Measurements from ENCODE around the gene SCUBE2.
A peak's percentile ranks its signal among the peaks of the same experiment; 100 is the strongest.
"Not testable (repeated sequence)": the region's sequence is repeated elsewhere in the genome, so short reads cannot be mapped to it uniquely, and the experiment has no call there.

SCUBE2 gene

DNA sequence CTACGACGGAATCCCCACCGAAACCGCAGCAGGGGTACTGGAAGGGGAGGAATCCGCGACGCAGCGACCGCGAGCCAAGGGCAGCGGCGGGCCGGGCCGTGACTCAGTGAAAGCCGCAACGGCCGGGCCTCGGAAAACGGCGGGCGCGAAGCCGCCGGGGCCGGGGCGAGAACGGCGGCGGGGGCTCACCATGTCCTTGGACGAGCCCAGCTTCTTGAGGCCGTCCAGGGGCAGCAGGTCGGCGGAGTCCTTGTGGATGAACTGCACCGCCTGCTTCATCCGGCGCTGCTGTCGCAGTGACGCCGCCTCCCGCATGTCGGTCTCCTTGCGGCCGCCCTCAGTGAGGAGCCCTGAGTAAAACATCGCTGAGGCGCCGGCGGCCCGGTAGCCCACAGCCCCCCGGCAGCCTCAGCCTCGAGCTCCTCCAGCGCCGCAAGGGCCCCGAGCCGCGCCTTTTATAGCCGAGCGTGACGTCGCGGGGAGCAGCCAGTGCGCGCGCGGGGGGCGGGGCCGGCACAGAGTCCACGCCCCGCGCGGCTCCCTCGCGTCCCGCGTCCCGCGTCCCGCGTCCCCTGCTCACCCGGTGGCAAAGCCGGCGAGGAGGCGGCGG lies 87.7 kb downstream of the SCUBE2 start, which contains the start of gene NRIP3:
NRIP3 (minus strand) TSS at position 429 of the 610 bp plus-strand sequence; CDS start at position 363, 66 bp downstream.
- peak; percentile 26 for DNase-seq

DNA sequence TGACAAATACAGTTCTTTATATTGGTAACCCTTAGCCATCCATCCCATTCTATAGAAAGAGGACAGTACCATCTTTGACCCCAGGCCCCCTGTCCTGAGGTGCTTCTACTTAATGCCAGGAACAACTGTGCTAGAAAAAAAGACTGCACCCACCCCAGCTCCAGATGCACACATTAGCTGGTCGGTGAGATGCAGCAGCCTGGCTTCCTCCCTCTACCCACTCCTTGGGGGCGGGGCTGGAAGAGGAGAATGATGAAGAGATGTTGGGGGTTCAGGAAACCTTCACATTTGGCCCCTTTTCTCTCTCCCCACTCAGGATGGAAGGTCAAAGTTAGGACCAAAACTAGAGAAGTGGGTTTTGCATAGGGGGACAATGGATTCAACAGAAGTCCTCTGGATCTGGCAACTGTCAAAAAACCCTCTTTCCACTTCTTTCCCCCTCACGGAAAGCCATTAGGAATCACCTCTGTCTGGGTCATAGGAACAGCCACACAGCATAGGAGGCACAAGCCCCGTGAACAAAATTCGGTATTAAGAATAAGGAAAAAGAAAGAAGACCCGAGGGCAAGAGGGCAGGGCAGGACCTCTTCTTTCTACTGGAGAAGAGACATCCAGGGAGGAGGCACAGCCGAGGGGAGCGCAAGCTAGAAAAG lies 88.4 kb downstream of the SCUBE2 start:
- no peak for DNase-seq

DNA sequence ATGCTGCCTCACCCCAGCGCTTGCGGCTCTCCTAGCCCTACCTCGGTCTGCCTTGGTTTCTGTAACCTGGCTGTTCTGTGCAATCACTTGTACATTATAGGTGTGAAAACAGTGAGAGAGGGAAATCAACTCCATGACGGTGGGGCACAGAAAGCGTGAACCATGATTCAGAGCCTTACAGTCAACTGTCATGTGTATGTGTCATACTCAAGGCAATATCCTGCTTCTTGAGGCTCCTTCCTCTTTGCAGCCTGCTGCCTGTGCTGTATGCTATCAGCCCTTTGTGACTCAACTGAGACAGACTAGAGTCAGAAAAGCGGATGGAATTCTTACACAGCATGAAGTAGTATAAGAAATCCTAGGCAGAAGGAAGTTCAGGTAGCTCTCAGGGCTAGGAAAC lies 89.7 kb downstream of the SCUBE2 start:
- no peak for DNase-seq

DNA sequence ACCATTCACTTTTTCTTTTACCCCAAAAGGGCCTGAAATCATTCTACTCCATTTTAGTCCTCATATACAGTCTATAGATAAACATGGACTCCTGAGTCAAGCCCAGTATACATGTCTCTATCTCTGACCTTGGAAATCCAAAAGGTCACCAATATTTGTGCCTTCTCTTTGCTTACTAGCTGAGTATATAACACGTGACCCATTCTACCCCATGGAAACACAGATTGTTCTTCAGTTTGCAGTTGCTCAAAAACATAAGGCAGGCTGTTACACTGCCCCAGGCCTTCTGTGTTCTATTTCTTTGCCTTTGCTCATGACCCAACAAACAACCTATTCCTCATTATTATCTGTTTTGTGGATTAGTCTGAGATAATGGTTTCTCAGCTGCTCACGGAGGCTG lies 93.4 kb downstream of the SCUBE2 start:
- DNase-seq: no peak

DNA sequence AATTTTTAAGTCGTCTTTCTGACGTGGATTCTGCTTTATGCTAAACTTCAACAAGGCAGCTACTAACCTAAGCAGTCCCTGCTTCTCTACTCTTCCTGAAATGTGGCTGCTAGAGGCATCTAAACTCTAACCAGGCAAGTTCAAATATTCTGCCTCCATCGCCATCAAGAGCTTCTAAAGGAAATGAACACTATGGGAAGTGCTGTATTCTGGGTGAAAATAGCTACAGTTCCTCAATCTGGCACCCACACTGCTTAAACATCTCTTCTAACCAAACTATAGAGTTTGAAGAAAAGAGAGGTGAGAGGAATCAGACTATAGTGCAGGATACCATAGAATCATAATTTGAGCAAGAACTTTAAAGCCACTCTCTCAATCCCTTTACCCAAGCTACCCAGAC lies 93.9 kb downstream of the SCUBE2 start:
- no peak for DNase-seq

DNA sequence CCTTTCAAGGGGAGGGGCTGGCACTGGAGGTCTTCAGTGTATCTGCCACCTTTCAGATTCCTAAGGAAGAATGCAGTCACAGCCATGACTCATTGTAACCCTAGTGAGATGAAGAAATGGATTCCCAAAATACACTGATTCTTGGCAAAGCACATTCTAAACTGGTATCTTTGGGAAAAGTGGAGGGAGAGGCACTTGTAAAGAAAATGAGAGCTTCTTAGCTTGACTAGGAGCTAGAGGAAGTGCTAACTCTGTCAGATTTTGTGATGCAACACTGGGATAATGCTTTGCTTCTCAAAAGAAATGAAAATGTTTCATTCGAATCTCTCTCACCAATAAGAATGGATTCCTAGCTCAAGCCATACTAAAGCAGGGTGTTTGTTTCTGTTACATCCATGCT lies 101.9 kb downstream of the SCUBE2 start:
- DNase-seq: no peak

DNA sequence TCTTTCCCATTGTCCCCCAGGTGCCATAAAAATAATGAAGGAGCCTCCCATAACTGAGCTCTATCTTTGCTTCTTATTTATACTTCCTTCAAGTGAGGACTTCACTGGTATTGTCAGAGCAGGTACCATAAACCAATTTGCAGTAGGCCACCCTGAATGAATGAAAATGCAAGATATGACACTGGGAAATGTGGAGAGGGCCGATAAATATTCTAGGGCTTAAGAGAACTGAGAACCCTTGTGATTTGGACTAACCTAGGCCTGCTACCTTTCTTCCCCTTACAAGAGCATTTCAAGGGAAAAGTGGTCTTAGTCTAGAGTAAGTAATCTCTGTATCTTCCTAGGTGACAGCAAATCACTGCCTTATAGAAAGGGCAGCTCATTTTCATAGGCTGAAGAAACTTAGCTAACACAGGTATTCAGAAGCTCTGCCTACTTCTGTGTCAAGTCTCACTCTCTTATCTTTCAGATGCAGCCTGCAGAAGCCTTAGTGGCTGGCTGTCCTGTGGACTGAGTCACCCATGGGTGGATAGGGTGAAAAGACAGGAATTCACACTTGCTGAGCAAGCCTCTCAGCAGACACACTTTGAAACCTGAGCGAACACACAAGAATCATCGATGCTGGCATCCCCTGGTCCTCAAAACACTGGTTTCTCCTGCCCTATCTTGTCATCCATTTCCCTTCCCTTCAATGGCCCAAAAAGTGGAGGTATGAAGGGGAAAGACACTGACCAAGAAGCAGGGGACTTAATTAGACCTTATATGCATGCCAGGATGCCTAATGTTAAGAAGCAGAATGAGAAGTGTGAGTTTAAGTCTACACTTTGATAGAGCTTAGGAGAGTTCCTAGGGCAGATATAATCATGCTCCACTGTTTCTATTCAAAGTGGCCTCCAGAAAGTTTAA lies 102.8 kb downstream of the SCUBE2 start:
- DNase-seq: no peak

DNA sequence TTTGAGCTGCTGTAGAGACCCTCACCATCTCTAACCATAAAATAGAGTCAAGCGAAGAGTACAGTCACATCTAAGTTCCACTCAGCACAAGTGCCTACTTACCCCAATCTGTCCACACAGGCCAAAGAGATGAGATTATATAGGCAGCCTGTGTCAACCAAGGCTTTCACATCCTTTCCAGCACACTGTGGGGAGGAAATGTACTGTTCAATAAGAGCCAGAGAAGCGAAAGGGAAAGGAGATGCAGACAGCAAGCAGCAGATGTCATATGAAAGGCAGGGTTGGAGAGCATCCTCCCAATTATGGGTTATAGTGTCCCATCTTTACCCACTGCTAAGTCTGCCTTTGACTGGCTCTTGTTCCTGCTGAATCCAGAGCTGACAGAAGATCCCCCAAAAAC lies 104.0 kb downstream of the SCUBE2 start:
- DNase-seq: no peak

DNA sequence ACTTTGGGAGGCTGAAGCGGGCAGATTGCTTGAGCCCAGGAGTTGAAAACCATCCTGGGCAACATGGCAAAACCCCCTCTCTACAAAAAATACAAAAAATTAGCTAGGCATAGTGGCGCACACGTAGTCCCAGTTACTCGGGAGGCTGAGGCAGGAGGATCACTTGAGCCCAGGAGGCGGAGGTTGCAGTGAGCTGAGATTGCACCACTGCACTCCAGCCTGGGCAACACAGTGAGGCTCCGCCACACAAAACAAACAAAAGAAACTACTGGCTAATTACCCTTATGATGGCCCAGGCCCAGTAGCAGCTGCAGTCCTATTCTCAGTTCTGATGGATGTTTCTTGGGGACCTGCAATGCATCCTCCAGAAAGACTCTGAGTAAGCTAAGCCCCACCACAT lies 104.6 kb downstream of the SCUBE2 start:
- not testable (repeated sequence) for DNase-seq

DNA sequence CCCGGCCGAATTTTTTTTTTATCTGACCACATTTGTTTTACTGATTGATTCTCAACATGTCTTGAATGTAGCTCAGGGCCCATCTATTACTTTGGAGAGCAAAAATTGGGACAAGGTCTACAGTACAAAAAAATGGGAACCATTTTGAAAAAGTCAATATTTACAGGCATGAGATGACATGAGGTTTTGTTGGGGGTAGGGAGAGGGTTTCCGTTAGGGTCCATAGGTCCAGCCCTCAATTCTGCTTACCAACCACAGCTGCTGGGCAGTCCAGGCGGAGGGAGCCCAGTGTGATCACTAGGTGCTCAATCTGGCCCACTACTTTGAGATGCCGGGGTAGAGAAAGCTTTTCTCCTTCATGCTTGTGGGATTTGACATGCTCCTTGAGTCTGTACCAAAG lies 105.9 kb downstream of the SCUBE2 start:
- no peak for DNase-seq

DNA sequence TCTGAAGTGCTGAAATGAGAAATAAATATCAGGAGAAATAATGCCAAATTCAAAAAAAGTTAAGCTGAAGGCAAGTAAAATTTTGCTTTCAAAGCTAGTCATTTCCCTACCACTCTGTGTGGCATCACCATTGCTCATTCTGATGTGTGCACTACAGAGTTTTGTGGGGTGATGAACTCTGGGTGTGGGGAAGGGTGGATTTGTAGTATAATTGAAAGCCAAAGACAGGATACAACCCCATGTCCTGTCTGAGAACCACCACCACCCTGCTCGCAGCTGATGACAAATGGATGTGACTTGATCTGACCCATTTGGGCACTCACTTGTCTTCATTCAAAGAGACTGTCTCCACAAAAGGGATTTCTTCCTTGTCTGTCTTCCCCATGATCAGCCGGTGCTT lies 107.8 kb downstream of the SCUBE2 start:
- no peak for DNase-seq

DNA sequence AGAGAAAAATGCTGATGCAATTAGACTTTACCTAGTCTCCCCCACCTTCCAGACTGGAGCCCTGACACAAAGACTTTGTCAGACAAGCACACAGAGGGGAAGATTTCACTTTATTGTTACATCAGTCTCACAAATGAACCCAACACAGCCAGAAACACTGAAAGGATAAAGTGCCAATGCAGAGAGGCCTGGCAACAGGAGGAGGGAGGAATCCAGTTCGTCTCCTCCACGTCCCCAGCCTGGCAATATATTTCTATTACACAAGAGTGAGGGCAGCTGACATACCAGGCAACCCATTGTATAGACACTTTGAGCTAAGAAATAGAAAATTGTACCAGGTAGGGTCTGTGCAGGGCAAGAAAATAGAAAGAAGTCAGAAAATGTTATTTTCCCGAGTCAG lies 110.9 kb downstream of the SCUBE2 start:
- no peak for DNase-seq

DNA sequence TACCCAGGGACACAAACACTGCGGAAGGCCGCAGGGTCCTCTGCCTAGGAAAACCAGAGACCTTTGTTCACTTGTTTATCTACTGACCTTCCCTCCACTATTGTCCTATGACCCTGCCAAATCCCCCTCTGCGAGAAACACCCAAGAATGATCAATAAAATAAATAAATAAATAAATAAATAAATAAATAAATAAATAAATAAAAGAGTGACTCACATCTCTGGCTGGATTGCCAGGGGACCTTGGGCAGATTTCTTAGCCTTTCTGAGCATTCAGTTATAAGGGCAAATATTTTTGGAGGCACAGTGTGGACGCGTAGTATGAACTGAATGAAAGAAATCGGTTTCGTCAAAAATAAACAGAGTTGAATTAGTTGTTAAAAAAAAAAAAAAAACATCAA lies 112.0 kb downstream of the SCUBE2 start:
- DNase-seq: not testable (repeated sequence)

DNA sequence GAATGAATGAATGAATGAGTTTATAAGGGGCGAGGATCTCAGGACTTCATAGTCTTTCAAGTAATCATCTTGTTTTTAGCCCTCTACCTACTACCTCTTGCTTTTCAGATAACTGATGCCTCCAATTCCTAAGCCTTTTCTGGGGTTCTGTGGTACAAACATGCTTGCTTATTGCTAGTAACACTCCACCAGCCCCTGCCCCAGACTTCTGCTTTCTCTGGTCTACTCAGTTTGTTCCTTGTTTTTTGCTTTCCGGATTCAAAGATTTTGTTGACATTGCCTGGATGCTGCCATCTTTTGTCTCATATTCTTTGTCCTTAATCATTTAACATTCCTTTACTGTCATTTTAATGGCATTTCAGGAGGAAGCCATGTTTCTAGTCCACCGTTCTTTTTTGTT lies 118.3 kb downstream of the SCUBE2 start:
- DNase-seq: no peak

DNA sequence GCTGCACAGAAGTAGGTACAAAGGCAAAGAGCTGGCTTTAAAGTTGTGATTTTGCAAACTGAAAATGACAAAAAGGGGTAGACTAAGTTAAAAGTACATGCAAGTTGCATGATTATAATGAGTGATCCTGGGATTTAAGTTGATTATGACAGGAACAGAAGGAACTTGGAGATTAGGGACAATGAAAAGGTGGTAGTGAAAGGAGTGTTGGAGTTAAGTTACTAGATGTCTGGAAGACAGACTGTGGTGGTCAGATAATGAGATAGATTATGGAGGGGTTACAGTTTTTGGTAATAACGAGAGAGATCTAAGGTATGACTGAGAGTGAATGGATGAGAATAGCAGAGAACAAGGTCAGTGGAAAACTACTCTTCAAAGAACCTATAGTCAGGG lies 119.5 kb downstream of the SCUBE2 start:
- DNase-seq: no peak

DNA sequence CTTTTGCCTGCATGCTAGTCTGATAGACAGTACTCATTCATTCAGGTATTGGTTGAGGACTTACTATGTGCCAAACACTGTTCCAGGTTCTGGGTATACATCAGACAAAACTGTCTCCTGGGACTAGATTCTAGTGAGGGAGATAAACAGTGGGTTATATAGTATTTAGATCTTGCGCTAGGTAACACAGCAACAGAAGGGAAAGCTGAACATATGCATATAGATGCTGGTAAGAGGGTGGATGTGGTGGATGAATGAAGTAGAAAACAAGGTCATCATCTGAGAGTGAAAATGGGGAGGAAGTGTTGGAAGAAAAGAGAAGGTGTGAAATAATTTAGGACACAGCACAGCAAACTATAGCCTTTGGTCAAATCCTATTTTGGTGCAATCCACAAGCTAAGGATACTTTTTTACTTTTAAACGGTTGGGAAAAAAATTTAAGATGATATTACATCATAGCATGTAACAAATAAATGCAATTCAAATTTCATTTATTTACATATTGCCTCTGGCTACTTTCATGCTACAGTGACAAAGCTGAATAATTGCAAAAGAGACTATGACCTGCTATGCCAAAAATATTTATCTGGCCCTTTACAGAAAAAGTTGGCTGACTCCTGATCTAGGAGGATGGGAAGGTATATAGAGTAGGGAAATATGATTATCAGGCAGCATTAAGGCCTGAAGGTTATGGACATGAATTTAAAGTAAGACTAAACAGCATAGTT lies 120.0 kb downstream of the SCUBE2 start:
- no peak for DNase-seq
